DOHH2 (cell line): Measurements from ENCODE around the gene WDR18.

Source experiments
- EZH2phosphoT487 ChIP-seq: fragments of 200-600 bp; sonication (generic); IDR thresholded peaks from 2 replicates; pipeline ENCODE4 v1.6.1; 2017; ENCODE audit warnings: borderline replicate concordance, mild to moderate bottlenecking, antibody characterized with exemption, low read length, moderate library complexity, mixed read lengths
- TF ChIP-seq, protein P1 (sequence below): fragments of 200-600 bp; sonication (generic); IDR thresholded peaks from one replicate; pipeline ENCODE4 v1.5.1; 2014; ENCODE audit warnings: antibody characterized with exemption, mild to moderate bottlenecking, low read depth, low read length; ENCODE audit not compliant: poor library complexity, severe bottlenecking

GRCh38 chr19:1032264-1032867 lies 48.2 kb downstream of the WDR18 start:
- TF ChIP-seq, protein P1, sequence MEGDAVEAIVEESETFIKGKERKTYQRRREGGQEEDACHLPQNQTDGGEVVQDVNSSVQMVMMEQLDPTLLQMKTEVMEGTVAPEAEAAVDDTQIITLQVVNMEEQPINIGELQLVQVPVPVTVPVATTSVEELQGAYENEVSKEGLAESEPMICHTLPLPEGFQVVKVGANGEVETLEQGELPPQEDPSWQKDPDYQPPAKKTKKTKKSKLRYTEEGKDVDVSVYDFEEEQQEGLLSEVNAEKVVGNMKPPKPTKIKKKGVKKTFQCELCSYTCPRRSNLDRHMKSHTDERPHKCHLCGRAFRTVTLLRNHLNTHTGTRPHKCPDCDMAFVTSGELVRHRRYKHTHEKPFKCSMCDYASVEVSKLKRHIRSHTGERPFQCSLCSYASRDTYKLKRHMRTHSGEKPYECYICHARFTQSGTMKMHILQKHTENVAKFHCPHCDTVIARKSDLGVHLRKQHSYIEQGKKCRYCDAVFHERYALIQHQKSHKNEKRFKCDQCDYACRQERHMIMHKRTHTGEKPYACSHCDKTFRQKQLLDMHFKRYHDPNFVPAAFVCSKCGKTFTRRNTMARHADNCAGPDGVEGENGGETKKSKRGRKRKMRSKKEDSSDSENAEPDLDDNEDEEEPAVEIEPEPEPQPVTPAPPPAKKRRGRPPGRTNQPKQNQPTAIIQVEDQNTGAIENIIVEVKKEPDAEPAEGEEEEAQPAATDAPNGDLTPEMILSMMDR, result no peak
- TF ChIP-seq EZH2phosphoT487, result no peak
